Kidney (tissue), 14 donors: ENCODE results near the gene KCNC1. TPM values are rescaled to one million over a fixed set of nuclear protein-coding genes. Genes with fewer than 3 reads are reported as not detected.

ENCODE experiments used
- DNase-seq, 5 donors: peaks; one replicate each; pipeline ENCODE4 v3.0.0-alpha.2; 2013 to 2020
- FAIRE-seq: peaks from 2 replicates; lab custom pipeline; 2012; peaks lifted over from hg19 to GRCh38; lab: Jason Lieb, UNC
- H3K27ac ChIP-seq, 2 donors: one replicate each; pipeline ENCODE4 v1.7.0; 2013; ENCODE audit warnings: low read depth in 2 of 2, low read length in 2 of 2, inconsistent platforms in 1 of 2
- H3K27me3 ChIP-seq: one replicate; pipeline ENCODE4 v1.7.1; 2013; ENCODE audit warnings: low read length, inconsistent platforms; ENCODE audit not compliant: control insufficient read depth, insufficient read depth
- H3K36me3 ChIP-seq, 3 donors: one replicate each; pipeline versions ENCODE4 v1.7.0 to v1.7.1; 2013; ENCODE audit warnings: low read length in 3 of 3, control low read depth in 1 of 3, inconsistent platforms in 1 of 3; ENCODE audit not compliant: insufficient read depth in 3 of 3, control insufficient read depth in 2 of 3
- H3K4me1 ChIP-seq, 3 donors: one replicate each; pipeline versions ENCODE4 v1.7.0 to v1.7.1; 2013; ENCODE audit warnings: low read length in 3 of 3, inconsistent platforms in 1 of 3, low read depth in 1 of 3; ENCODE audit not compliant: control insufficient read depth in 2 of 3, insufficient read depth in 2 of 3
- H3K4me3 ChIP-seq, 3 donors: one replicate each; pipeline versions ENCODE4 v1.7.0 to v1.8.1; 2013; ENCODE audit warnings: low read length in 3 of 3, control low read depth in 1 of 3, inconsistent platforms in 1 of 3
- H3K9ac ChIP-seq, 3 donors: one replicate each; pipeline versions ENCODE4 v1.7.0 to v1.7.1; 2013; ENCODE audit warnings: low read length in 3 of 3, control low read depth in 1 of 3, inconsistent platforms in 1 of 3
- H3K9me3 ChIP-seq, 3 donors: one replicate each; pipeline versions ENCODE4 v1.7.0 to v1.7.1; 2013; ENCODE audit warnings: low read length in 3 of 3, control low read depth in 1 of 3, inconsistent platforms in 1 of 3; ENCODE audit not compliant: control insufficient read depth in 2 of 3, insufficient read depth in 1 of 3
- CTCF ChIP-seq: IDR thresholded peaks from 3 replicates; pipeline ENCODE4 v1.5.1; 2012; ENCODE audit warnings: mild to moderate bottlenecking, moderate library complexity, borderline replicate concordance; ENCODE audit not compliant: insufficient read depth; ENCODE audit errors: extremely low read depth
- intact Hi-C: fragments of 100-400 bp; cut with DNase I; formaldehyde crosslinking; loops from one replicate; pipeline ENCODE4 v1.11.1; 2022
- polyA plus RNA-seq: library from polyadenylated mRNA; stranded (reverse); fragments of 350-450 nt; fragmentation: Illumina TruSeq; extraction: RNeasy Lipid Tissue Mini Kit (QIAGEN cat#74804); gene quantifications from one replicate; pipeline ENCODE4 v1.2.3, GENCODE V29; 2014; ENCODE audit warnings: low read depth, low replicate concordance; ENCODE audit not compliant: insufficient read depth
- total RNA-seq: library from RNA; stranded (reverse); fragmentation: NEBNext Ultra II Directional; extraction: Animal tissue kit (Norgen Biotek cat#: 25700); gene quantifications from one replicate; pipeline ENCODE4 v1.2.1, GENCODE V29; 2021
- donor health status: control.
- donor health status: control.
- donor health status: control.
- donor health status: control.
- donor health status: control.
- donor health status: DM: yes; HTN: yes; CAD: no.
- donor health status: Normal renal cell carcinoma (clear cell type).

KCNC1 gene
- total and polyA plus RNA-seq, 2 donors from 2014 or later: 0.03 TPM; not detected in 1

- FAIRE-seq: no peak
- intact Hi-C loops: no loop called here
- H3K9ac ChIP-seq: no peak overlapping the region
These were observed 37.2 kb upstream of the KCNC1 start for GRCh38 chr11:17697175-17697949.

GRCh38 chr11:17699147-17700114, 35.1 kb upstream of the KCNC1 start:
- no peak for FAIRE-seq
- H3K36me3 ChIP-seq: no peaks in the 10 kb centered on the region
- H3K4me3 ChIP-seq: no peak overlapping the region
- DNase-seq: no peak
- no peaks in the 10 kb centered on the region for H3K4me1 ChIP-seq
- H3K27ac ChIP-seq: no peak overlapping the region
- H3K9ac ChIP-seq: no peak overlapping the region
- intact Hi-C loops: no loop called here
- H3K27me3 ChIP-seq: peaks cover 16% of the 10 kb centered on the region
- no peak for TF ChIP-seq CTCF
- H3K9me3 ChIP-seq: no peaks in the 10 kb centered on the region

More at GRCh38 chr11:17697175-17697949, 37.2 kb upstream of the KCNC1 start:
- Histone ChIP-seq H3K4me1 (no peaks in the 10 kb centered on the region), H3K9me3 (no peaks in the 10 kb centered on the region), H3K27me3 (peaks cover 17% of the 10 kb centered on the region), H3K36me3 (no peaks in the 10 kb centered on the region), H3K4me3 (no peak overlapping the region), H3K27ac (no peak overlapping the region)
- no peak for DNase-seq
- no peak for TF ChIP-seq CTCF

GRCh38 chr11:17700991-17701390, 33.6 kb upstream of the KCNC1 start:
- Histone ChIP-seq H3K27me3 (peaks cover 6% of the 10 kb centered on the region), H3K4me3 (no peak overlapping the region), H3K36me3 (no peaks in the 10 kb centered on the region), H3K9ac (no peak overlapping the region), H3K9me3 (no peaks in the 10 kb centered on the region), H3K27ac (no peak overlapping the region), H3K4me1 (no peaks in the 10 kb centered on the region)
- FAIRE-seq (no peak), DNase-seq (no peak)
- no peak for TF ChIP-seq CTCF
- intact Hi-C loops: no loop called here
